GM21390 (cell line): Measurements from ENCODE around the gene BAHD1.

Source experiments
- ATAC-seq: cut with Tn5 transposase; IDR thresholded peaks from one replicate; pipeline ENCODE4 v1.9.1; 2021; ENCODE audit not compliant: unreplicated experiment

BAHD1 gene

GRCh38 chr15:40489274-40490175 is 48.8 kb downstream of the BAHD1 start:
- no peak for ATAC-seq

DNA sequence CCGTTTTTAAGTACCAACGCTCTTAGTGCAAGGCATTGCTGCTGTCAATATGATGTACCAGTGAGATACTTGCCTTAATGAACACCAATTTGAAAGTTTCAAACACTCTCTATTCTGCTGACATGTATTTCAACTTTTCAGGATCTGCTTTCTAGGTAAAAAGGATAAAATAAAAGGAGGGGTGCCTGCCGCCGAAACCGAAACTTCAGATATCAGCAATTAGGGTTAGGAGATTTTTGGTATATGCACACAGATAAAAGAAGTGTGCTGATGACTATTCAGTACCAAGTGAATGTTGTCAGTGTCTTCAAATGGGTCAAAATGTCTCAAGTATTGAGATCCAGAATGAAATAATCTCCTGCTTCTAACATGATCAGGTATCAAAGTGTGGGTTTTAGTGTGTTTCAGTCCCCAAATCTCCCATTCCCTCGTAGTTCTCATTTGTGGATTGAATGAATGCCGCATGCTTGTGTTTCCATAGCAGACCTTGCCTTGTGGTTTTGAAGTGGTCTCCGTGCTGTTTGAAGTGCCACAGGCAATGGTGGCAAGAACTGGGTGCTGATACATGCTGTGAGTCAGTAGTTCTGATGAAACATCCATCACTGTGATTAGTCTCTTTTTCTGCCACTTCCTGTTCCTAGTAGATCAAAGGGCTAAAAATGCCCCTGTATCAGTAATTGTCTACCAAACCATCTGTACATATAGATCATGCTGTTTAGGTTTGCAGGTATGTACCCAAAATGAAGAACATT is 52.5 kb downstream of the BAHD1 start:
- no peak for ATAC-seq

GRCh38 chr15:40495516-40495915 is 54.8 kb downstream of the BAHD1 start:
- ATAC-seq, result no peak

DNA sequence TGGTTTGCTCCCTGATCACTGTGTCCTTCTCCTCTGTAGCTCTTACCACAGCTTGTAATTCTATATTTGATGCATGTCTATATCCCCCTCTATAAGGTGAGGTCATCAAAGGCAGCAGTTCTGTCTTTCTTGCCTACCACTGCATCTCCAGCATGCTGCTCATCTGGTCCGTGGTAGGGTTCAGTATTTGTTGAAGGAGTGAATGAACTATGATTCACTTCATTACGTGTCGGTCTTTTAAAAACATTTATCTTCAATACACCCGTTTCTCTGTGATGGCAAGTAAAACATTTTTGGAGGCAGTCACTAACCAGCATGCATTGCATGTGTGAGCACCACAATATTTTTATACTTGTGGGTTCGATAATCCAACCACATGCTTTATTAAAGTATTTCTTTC is 57.7 kb downstream of the BAHD1 start:
- ATAC-seq, result no peak

DNA sequence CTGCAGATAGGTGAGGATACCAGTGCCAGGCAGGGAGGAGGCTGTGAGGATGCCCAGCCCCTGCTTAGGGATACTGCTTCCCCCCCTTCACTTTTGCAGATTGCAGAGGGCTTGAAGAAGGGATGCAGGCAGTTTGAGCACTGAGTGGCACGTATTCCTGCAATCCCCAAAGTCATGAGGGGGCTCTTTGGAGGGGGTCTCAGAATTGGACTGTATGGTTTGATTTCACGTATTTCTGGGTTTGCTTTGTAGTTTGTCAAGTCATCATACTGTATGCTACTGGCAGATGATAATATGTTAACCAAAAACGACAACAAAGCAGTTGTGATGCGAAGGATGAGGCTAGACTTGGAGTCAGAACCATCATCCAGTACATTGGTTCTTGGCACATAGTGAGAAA is 58.1 kb downstream of the BAHD1 start:
- ATAC-seq, result no peak

DNA sequence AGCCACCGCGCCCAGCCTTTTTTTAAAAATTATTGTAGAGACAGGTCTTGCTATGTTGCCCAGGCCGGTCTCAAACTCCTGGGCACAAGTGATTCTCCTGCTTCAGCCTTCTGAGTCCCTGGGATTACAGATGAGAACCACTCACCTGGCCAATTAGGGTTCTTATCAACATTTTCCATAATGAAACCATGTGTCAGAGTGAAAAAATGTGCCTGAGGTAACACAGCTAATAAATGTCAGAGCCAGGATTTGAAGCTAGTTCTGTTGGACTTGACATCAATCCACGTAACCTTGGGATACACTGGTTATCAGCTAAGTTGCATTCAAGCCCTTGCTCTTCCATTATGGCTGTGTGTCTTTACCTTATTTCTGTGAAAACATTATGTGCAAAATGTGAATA is 59.2 kb downstream of the BAHD1 start:
- no peak for ATAC-seq

GRCh38 chr15:40500568-40501330 is 60.0 kb downstream of the BAHD1 start:
- ATAC-seq, result no peak

GRCh38 chr15:40501487-40501886 is 60.7 kb downstream of the BAHD1 start:
- ATAC-seq, result no peak

DNA sequence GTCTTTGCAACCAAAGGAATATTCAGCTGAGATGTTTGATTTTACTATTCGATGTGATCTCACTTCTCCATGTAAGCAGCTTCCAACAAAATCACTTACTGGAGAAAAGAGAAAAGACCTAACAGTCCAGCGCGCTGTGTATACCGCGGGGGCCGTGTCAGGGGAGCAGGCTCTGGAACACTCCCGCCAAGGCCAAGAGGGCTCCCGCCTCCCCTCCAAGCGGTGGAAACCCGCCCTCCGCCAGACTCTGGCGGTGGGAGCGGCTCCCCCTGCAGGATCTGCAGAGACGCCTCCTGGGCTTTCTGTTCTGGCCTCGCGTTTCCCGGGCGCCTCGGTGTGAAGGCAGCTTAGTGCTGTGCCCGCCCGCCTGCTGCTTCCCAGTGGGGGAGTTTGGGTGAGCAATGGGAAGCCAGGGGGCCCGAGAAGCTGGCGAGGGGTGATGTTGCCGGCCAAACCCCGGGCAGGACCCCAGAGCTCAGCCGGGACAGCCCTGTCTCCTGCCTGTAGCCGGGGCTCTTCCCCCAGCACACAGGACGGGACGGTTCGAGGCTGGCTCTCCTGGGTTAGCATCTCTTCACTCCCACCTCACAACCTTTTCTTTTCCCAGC is 66.3 kb downstream of the BAHD1 start:
- ATAC-seq, result peak; percentile 52

GRCh38 chr15:40508216-40508615 is 67.5 kb downstream of the BAHD1 start:
- ATAC-seq, result no peak

- ATAC-seq, result no peak
These were observed 69.4 kb downstream of the BAHD1 start for GRCh38 chr15:40510201-40510600.

DNA sequence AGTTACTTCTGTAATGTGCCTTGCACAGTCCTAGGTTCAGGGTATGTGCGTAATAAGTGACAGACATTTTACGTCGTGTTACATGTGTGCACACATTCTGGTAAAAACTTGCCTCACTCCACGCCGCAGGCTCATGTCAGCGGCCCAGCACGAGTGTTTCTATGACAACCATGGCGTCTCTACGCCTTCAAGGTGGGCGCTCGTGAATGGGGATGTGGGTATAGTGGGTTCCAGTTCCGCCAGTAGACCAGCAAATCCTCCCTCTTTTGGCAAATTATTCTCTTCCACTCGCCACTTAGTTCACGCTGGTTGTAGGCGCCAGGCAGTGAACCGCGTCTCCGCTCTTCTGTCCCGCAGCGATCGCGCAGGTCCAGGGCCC is 70.3 kb downstream of the BAHD1 start:
- ATAC-seq, result peak; percentile 40

- peak; percentile 48 for ATAC-seq
These were observed 70.8 kb downstream of the BAHD1 start for GRCh38 chr15:40511472-40512133.

DNA sequence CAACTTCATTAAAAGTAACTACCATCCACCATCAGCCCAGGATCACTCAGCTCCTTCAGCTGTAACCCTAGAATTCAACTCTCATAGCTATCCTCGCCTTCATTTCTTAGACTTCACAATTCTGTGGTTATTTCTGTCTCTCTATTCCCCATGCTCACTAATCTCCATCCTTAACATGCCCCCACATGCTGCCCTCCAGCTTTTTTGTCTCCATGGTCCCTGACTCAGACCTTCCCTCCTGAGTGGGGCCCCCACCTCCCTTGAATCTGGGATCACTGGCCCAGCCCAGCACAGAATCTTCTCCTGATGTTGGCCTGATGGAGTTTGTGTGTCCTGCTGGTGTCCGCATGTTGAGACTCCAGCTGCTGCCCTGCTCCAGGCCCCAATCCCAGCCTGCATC is 71.7 kb downstream of the BAHD1 start:
- no peak for ATAC-seq

DNA sequence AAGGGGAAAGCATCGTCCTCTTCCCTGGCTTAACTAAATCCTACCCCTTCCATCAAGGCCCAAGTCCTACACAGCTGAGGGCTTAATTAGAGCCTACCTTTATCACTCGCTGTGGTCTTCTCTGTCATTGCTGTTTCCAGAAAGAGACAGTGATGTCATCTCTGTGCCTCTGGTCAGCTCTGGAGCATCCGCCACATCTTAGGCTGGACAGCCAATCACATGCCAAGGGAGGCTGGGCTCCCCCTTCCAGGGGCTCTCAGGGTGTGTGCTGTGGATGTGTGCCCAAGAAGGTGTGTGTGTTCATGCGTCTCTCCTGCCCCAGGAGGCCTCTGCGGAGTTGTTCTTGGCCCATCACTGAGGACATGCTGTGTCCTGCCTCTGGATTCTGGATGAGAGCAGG is 72.9 kb downstream of the BAHD1 start:
- no peak for ATAC-seq

DNA sequence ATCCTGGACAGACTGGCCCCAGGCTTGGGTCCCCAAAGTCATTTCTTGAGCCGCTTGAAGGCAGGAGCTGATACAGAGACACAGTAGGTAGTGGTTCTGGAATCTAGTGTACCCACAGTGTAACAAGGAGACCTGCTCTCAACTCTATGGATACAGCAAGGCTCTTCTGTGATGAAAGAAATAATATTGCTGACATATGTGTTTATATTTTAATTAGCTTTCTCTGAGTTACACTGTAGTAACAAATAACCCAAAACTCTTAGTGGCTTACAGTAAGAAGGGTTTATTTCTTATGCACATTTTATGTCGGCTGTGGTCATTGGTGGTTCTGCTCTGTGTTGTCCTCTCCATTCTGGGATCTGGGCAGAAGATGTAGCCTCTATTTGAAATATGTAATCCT is 75.6 kb downstream of the BAHD1 start:
- ATAC-seq, result no peak
